SKM-1 treated with dmso at 0.1 percent for 144 hours (cell line): ENCODE data around the gene SVOP.
"Not testable (repeated sequence)": the region's sequence is repeated elsewhere in the genome, so short reads cannot be mapped to it uniquely, and the experiment has no call there.

Source experiments
- DNase-seq: peaks from one replicate; lab custom pipeline; 2025; ENCODE audit not compliant: unreplicated experiment; lab: John Stamatoyannopoulos, UW

Gene SVOP

DNA sequence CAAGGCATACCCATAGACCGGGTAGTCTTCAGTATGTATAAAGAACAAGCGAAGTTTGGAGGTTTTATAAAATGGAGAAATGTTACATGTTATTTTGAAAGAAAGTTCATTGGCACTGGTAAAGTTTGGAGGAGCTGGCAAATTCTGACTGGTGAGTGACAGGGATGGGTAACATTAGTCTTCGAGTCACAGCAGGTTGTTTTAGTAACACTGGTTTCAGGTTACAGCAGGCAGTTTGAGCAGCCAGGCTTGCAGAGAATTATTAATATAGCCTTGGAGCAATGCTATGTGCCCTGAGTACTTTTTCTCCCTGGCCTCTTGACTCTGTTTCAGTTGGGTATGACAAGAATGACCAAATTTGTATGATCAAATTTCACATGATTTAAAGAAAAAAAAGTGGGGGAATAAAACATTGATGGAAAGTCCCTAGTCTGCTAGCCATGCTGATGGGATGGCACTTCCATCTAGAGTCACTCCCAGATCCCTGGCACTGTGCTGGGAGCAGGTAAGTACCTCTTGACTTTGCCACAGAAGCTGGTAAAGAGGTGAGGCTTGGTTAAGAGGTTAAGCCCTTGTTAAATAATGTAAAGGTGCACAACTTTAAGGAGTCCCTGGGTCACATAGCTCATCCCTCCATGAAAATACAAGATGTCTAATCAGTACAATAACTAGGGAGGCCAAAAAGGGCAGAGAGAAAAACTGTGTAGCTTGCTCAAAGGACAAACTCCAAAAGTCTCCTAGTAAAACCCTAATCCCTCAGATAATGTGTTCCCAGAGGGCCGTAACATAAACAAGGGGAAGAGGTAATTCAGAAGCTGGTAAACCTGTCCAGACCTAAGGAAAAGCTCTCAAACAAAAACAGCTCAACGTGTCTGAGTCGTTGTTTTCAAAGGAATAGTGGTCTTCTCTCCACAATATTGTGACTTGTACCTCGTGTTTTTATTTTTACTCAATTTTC lies 12.7 kb upstream of the SVOP start:
- no peak for DNase-seq

DNA sequence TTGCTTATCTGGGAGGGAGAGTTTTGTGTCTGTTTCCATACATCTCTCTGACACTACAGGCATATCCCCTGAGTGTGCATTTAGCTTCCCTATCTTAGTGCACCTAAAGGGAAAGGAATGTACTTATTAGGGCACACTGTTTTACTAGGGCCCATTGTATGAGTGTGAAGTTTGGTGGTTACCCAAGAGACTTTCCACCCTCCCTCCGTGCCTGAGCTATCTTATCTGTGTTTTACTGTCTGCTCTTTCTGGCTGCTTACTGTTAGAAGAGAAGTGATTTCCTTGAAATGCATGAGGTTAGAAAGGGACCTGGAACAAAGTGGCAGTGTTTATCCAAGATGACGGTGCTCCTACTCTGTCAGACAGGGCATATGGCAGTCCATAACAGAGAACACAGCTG lies 8.5 kb upstream of the SVOP start:
- DNase-seq: no peak

DNA sequence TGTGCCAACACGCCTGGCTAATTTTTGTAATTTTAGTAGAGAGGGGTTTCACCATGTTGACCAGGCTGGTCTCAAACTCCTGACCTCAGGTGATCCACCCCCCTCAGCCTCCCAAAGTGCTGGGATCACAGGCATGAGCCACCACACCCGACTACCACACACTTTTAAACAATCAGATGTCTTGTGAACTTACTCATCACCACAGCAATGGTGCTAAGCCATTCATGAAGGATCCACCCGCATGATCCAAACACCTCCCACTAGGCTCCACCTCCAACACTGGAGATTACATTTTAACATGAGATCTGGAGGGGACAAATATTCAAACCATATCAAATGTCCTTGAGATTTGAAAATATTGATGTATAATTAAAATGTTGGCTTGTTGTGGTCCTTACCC lies 7.8 kb upstream of the SVOP start:
- DNase-seq: not testable (repeated sequence)

DNA sequence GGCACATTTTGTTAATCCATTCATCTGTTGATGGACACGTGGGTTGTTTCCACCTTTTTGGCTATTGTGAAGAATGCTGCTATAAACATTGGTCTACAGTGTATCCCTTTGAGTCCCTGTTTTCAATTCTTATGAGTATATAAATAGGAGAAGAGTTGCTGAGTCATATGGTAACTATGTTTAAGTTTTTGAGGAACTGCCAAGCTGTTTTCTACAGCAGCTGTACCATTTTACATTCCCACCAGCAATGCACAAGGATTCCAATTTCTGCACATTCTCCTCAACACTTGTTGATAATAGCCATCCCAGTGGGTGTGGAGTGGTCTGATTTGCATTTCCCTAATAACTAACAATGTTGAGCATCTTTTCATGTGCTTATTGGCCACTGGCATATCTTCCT lies 6.9 kb upstream of the SVOP start:
- no peak for DNase-seq

DNA sequence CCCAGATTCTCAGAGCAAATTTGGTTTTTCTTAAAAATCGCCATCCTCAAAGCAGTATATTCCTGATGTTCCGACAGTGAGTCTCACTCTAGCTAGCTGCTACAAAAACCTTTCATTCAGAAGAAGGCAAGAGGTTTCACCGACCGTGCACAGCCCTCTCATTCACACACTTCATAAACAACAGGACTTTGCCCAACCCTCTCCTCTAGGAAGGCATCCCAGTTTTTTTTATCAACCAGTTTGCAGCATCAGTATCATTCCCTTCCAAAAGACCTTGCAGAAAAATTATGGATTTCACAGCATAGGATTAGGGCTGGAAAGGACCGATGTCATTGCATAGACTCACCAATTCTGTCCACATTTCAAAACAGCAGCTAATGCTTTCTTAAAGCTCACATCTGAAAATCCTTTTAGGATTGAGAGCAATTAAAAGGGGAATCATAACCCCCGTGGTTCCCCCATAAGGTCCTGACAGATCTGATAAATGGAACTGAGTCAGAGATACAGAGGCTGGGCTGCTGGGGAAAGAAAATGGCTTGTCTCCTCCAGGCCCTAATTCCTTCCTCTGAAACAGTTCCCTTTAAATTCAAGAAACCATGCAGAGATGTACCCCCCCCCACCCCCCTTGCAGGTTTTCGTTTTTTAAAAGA lies 597 bp downstream of the SVOP start:
- DNase-seq: no peak

DNA sequence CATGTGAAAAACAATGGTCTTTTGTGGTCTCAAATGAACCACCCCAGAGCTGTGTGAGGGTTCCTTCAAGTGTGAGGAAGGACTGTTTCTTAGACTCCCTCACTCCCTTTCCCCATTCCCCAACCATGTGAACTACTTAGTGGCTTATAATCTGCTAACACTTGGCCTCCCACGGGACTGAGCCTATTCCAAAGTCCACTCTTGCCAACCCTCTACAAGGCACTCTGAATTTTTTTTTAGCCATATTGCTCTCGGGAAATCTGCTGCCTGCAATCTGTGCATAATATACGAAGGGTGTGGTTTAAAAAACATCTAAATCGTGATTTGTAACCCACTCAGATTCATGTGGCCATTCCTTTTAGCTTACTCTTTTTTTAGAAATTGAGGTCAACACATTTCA lies 2.6 kb downstream of the SVOP start:
- DNase-seq: no peak

DNA sequence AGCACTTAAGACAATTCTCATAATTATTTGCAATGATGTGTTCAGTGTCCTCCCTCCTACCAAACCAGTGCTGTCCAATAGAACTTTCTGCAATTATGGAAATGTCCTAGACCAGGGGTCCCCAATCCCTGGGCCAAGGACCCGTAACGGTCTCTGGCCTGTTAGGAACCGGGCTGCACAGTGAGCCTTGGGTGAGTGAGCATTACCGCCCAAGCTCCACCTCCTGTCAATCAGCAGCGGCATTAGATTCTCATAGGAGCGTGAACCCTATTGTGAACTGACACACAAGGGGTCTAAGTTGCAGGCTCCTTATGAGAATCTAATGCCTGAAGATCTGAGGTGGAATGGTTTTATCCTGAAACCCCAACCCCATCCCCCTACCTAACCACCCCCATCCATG lies 3.9 kb downstream of the SVOP start:
- no peak for DNase-seq

DNA sequence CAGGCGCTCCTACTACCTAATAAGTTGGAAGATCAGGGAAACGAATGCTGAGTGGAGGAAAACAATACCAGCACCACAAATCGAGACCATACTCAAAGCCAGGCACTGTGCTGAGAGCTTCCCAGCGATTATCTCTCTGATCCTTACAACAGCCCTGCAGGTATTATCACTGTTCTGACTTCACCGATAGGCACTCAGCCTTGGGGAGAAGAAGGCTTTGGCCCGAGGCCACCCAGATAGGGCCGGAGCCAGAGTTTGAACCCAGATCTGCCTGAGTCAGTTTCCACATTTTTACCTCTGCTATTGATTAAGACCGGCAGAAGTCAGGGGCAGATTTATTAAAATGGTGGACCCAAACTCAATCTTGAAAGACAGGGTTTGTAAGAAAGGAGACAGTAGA lies 4.9 kb downstream of the SVOP start:
- no peak for DNase-seq

DNA sequence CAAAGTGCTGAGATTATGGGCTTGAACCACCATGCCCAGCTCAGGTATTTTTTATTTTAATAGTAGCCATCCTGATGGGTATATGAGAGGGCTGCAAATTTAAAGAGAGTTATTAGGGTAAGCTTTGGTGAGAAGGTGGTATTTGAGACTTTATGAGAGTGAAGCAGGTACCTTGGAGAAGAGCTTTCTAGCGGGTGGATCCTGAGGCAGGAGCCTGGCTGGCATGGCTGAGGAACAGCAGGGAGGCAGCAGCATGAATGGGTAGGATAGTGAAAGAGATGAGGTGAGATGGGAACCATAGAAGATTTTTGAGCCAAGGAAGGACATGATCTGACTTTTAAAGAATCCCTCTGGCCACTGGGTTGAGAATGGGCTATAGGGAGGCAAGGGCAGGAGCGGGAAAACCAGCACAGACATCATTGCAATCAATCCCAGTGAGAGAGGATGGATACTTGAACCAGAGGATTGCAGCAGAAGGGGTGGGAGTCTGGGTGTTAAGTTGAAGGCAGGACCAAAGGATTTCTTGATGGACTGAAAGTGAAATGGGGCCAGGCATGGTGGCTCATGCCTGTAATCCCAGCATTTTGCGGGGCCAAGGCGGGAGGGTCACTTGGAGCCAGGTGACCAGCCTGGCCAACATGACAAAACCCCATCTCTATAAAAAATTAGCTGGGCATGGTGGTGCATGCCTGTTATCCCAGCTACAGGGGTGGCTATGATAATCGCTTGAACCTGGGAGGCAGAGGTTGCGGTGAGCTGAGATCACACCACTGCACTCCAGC lies 5.7 kb downstream of the SVOP start:
- DNase-seq: no peak

DNA sequence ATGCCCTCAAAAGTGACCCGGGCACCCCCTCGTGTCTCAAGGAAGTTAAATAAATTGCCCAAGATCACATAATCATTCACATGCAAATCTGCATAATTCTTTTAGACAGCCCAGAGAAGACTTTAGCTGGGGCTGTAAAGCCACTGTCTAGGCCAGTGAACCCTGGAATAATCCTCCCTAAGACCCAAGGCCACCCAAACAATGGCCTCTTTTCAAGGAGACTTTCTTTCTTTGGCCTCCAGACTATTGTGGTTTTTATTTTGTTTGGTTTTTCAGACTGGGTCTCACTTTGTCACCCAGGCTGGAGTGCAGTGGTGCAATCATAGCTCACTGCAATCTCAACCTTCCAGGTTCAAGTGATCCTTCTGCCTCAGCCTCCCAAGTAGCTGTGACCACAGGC lies 10.6 kb downstream of the SVOP start:
- DNase-seq: no peak

DNA sequence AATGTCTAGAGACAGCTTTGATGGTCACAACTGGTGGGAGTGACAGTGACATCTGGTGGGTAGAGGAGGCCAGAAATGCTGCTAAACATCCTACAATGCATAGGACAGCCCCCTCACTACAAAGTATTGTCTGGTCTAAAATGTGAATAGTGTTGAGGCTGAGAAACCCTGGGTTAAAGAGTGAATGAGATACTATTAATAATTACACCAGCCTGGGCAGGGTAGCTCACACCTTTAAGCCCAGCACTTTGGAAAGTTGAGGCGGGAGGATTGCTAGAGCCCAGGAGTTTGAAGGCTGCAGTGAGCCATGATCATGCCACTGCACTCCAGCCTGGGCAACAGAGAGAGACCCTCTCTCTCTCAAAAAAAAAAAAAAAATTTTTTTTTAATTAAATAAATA lies 11.1 kb downstream of the SVOP start:
- no peak for DNase-seq

DNA sequence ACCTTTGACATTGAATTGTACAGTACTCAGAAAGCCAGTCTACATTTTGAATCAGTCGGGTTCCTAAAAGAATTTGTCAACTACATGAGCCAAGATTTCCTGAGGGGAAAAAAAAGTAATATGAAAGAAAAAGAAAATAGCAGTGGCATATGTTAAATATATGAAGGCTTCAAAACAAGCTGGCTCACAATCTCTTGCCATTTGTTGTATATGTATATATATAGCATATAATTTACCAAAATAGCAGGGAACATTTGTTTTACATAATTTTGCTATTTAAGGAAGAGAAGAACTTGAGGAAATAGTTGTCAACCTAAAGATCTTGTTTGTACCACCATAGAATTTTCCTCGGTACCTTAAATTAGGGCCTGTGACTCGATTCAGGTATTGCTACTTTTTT lies 16.9 kb downstream of the SVOP start:
- no peak for DNase-seq

DNA sequence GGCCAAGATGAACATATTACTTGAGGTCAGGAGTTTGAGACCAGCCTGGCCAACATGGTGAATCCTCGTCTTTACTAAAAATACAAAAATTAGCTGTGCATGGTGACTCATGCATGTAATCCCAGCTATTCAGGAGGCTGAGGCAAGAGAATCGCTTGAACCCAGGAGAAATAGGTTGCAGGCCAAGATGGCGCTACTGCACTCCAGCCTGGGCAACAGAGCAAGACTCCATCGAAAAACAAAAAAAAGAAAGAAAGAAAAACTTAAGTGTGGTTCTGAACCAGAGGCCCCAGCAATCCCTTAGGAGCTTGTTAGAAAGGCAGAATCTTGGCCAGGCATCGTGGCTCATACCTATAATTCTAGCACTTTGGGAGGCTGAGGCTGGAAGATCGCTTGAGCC lies 24.5 kb downstream of the SVOP start:
- no peak for DNase-seq

DNA sequence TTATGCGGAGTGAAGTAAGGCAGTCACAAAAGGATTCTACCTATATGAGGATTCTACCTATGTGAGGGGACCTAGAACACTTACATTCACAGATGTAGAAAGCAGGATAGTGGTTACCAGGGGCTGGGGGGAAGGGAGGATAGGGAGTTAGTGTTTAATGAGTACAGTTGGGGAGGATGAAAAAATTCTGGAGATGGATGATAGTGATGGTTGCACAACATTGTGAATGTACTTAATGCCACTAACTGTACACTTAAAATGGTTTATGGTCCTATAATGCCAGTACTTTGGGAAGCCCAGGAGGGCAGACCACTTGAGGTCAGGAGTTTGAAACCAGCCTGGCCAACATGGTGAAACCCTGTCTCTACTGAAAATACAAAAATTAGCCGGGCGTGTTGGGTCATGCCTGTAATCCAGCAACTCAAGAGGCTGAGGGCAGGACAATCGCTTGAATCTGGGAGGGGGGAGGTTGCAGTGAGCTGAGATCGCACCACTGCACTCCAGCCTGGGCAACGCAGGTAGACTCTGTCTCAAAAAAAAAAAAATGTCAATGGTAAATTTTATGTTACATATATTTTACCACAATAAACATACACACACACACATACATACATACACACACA lies 25.4 kb downstream of the SVOP start:
- no peak for DNase-seq

DNA sequence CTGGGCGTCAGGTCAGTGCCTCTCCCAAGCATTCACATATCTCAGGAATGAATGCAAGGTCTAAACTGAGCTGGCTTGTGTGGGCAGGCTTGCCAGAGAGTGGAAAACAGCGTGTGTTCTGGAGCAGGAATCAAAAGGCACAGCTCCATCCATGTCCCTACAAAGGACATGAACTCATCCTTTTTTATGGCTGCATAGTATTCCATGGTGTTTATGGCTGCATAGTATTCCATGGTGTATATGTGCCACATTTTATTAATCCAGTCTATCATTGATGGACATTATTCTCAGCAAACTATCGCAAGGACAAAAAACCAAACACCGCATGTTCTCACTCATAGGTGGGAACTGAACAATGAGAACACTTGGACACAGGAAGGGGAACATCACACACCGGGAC lies 30.8 kb downstream of the SVOP start:
- DNase-seq: not testable (repeated sequence)

DNA sequence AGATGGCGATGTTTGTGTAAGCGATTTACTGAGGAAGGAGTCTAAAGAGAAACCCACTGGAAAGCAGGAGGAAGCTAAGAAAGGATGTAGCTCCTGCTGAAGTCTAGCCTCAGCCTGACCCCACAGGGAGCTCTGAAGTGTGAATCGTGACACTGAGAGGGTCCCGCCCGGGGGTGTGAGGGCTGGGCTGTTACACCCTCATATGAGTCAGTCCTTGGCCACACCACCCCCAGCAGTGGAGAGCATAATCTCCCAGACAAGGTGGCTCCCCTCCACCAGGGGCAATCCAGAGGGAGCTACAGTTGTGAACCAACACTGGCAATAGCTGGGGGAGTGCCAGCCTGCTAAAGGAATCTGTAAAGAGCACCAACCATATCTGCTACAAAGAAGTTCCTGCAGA lies 31.5 kb downstream of the SVOP start:
- no peak for DNase-seq

DNA sequence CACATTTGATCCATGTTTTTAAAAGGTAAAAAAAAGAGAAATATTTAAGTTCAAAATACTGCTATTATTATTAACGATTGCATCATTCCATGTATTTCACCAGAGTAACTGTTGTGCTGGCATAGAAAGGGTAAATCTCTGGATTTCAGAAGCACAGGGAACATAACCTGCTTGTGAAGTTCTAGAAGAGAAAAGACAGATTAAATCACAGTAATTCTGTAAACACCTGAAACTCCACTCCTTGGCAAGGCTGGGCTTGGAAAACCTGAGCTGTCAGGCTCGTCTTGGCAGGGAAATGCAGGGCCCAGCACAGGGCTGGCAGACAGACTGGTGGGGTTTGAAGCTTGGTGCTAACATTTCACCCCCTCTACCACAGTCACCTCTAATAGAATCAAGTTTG lies 35.1 kb downstream of the SVOP start:
- no peak for DNase-seq

DNA sequence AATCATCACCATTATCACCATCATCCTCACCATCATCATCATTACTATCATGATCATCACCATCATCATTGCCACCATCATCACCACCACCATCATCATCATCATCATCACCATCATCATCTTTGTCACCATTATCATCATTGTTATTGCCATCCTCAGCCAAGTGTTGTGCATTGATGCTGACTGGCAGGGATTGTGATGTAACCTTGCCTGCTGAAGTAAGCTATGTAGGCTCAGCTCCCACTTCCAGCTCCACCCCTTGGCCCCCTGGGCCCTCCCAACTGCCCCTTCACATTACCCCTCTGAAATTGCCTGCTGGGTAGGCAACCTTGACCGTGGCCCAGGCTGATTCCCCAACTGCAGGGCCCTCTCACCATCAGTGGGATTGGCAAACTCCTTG lies 37.6 kb downstream of the SVOP start:
- no peak for DNase-seq

DNA sequence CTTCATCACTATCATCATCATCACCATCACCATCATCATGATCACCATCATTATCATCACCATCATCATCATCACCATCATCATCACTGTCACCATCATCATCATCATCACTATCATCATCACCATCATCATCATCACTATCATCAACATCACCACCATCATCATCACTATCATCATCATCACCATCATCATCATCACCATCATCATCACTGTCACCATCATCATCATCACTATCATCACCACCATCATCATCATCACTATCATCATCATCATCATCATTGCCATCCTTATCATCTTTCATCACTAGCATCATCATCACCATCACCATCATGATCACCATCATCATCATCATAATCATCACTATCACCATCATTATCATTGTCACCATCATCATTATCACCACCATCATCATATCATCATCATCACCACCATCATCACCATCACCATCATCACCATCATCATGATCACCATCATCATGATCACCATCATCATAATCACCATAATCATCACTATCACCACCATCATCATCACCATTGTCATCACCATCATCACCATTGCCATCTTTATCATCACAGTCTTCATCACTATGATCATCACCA lies 38.1 kb downstream of the SVOP start:
- DNase-seq: no peak

DNA sequence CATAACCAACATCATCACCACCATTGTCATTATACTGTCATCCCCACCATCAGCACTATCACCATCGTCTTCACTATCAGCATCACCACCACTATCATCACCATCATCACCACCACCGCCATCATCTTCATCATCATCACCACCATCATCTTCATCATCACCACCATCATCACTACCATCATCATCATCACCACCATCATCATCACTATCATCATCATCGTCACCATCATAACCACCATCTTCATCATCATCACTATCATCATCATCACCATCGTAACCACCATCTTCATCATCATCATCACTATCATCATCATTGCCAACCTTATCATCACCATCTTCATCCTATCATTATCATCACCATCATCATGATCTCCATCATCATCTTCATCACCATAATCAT lies 39.0 kb downstream of the SVOP start:
- DNase-seq: no peak
